NCI-H146 treated with DMSO at 0.1 percent for 48 hours (cell line): ENCODE measurements around the gene PRELID3B.

Experiments used
- DNase-seq: peaks from one replicate; lab custom pipeline; 2025; ENCODE audit not compliant: unreplicated experiment; lab: John Stamatoyannopoulos, UW

PRELID3B gene

DNA sequence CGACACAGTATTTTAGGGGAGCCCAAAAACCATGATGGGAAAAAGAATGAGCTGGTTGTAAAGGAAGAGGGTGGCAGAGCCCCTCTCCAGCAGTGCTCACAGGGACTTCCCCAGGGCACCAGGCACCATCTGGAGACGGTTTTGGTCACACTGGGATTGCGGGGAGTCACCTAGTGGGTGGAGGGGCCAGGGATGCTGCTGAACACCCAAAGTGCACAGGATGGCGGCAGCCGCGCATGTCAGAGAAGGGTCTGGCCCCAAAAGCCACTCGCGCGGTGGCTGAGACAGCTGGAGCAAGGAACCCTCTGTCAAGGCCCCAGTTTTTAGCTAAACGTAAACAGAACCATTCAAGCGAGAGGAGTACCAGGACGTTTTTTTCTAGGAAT, 46.4 kb downstream of the PRELID3B start:
- no peak for DNase-seq

DNA sequence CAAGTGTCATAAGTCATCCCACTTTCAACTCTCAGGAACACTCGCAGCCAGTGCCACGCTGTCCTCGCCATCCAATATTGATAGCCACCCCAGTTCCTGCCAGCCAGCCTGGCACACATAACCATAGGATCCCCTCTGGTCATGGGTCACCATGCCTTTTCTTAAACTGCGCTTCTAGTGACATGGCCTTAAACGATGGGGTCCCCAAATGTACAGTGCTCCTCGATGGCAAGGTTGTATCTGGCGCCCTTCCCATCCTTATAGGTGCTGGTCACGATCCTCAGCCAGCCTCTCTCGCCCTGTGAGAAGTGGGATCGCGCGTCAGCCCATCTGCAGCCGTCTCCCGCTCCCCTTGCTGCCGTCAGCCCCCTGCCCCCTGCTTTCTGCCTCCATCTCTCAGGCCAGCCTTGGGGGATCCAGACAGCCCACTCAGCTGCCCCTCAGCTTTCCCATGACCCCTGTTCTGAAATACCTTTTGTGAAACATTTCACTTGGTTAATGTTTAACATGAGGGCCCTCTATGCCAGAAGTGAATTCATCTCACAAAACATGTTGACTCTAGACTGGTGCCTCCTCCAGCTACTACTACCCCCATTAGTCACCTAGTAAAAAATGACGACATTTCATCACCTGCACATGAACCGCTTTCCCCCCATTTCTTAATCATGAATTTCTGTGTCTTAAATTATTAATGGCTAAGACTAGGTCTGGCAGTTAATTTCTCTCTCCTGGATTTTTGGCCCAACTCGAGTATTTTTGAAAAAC, 46.9 kb downstream of the PRELID3B start:
- no peak for DNase-seq

DNA sequence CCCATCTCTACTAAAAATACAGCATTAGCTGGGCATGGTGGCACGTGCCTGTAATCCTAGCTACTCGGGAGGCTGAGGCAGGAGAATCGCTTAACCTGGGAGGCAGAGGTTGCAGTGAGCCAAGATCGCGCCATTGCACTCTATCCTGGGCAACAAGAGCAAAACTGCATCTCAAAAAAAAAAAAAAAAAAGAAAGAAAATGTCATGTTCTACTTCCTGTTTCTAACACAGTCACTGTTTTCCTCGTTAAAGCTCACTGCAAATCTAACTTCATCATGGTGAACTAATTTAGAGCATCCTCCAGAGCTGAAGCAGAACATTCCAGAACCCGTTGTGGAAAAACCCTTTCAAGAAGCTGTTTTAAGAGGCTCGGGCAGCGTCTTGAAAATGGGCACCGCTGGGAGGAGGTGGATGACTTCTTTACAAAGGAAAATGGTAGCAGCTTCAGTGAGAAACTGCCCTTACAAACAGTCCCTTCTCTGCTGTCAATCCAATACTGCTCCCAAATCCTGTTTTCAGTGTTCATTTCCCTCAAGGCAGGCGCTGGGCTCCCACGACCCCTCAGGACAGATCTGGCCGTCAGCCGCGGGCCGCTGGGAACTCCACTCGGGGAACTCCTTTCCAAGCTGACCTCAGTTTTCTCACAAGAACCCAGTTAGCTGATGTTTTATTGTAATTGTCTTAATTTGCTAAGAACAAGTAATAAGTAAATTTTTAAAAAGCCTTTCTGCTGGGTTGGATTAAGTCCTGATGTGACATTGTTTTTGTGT, 48.0 kb downstream of the PRELID3B start:
- no peak for DNase-seq

DNA sequence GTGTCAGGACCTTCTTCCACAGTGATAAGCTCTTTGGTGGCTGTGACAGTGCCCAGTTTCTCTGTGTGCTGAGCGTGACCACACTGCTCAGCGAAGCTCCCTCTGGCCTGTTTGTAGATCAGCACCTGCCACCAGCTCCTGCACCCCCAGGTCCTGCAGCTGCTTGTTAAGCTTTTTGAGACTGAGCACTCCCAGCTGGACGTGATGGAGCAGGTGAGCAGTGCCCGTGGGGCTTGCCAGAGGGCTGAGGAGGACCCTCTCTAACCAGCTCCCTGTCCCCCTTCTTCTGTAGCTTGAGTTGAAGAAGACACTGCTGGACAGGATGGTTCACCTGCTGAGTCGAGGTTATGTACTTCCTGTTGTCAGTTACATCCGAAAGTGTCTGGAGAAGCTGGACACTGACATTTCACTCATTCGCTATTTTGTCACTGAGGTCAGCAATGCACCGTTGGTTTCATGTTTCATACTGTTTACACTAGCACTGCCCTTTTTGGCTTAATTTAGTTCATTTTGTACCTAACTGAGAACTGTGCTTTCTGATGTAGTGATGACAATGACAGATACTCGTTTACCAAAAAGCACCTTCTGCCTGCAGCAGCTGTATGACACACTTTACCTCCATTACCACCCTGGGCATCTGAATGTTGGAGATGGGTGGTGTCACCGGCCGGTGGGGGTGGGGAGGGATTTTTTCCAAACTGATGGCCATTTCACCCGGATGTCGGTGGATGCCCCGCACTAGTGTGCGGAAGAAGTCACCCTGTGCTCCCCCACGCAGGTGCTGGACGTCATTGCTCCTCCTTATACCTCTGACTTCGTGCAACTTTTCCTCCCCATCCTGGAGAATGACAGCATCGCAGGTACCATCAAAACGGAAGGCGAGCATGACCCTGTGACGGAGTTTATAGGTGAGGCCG, 49.0 kb downstream of the PRELID3B start:
- DNase-seq = no peak

DNA sequence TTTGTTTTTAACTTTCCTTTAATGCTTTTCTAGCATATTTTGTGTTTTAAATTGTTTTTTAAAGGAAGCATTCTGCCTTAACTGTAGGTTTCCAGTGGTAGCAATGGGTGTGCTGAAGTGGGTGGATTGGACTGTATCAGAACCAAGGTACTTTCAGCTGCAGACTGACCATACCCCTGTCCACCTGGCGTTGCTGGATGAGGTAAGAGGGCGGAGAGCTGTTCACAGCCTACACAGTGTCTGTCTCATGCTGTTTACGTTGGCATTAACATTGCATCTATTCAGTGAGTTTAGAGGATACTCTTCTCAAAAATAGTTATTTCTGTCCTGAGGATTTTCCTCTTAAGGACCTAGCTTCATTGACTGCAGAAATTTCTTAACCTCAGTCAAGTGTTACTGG, 49.7 kb downstream of the PRELID3B start:
- no peak for DNase-seq

DNA sequence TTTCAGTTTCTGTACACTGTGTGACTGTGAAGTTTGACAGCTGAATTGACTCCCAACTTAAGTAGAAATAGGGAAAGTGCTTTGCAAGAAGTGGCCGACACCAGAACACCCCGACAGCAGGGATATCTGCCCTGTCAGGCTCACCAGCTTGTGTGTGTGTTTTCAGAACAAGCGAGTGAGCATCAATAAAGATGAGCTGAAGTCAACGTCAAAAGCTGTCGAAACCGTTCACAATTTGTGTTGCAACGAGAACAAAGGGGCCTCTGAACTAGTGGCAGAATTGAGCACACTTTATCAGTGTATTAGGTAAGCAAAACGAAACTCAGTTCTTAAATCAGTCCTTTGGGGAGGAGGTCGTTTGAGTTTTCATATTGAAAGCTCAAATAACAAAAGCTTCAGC, 50.9 kb downstream of the PRELID3B start:
- DNase-seq = no peak

DNA sequence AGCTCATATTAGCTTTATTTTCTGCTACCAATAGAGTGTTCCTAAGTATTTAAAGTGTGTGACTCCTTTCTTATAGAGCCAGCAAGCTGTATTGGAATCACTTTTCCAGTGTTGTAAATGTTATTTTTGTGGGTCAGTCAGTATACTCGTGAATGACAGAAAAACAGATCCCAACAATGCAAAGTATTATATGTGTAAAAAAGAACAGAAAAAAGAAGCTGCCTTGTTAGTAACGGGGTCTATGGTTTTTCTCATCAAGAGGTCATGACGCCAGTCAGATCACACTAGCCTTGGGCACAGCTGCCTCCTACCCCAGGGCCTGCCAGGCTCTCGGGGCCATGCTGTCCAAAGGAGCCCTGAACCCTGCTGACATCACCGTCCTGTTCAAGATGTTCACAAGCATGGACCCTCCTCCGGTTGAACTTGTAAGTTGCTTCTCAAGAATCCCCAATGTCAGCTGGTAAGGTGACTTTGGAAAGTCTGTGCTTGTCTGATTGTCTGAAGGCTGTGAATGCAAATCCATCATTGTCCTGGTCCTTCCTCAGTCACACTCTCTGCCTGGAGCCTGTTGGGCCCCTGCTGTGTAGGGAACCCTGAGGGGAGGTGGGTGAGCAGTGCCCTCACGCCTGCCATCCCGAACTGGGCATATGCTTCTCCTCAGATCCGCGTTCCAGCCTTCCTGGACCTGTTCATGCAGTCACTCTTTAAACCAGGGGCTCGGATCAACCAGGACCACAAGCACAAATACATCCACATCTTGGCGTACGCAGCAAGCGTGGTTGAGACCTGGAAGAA, 51.7 kb downstream of the PRELID3B start:
- no peak for DNase-seq

DNA sequence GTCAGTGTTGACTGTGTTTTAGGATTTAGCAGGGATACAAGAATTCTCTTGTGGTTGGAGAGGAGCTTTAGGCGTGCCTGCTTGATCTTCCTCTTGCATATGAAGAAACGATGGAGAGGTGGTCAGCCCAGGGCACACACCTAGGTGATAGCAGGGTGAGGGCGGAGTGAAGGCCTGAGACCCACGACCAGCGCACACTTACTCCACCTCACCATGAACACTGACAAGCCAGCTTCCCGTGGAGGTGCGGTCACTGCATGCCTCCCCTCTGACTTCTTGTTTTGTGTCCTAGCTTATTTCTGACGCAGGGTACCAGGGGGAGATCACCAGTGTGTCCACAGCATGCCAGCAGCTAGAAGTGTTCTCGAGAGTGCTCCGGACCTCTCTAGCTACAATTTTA, 53.4 kb downstream of the PRELID3B start:
- DNase-seq = no peak

DNA sequence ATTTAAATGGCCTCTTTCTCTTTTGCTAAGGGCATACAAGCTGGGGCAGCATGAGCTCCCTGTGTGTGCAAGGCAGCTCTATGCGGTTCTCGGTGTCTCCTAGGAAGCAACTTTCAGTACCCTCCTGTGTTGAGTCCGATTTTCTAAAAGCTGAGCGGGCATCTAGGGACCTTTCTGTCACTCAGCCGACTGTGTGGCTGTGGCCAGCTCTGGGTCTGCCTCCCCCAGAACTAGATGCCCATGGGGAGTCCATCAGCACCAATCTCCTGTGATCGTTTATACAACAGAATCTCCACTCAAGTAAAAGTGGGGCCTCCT, 54.1 kb downstream of the PRELID3B start:
- DNase-seq = no peak

DNA sequence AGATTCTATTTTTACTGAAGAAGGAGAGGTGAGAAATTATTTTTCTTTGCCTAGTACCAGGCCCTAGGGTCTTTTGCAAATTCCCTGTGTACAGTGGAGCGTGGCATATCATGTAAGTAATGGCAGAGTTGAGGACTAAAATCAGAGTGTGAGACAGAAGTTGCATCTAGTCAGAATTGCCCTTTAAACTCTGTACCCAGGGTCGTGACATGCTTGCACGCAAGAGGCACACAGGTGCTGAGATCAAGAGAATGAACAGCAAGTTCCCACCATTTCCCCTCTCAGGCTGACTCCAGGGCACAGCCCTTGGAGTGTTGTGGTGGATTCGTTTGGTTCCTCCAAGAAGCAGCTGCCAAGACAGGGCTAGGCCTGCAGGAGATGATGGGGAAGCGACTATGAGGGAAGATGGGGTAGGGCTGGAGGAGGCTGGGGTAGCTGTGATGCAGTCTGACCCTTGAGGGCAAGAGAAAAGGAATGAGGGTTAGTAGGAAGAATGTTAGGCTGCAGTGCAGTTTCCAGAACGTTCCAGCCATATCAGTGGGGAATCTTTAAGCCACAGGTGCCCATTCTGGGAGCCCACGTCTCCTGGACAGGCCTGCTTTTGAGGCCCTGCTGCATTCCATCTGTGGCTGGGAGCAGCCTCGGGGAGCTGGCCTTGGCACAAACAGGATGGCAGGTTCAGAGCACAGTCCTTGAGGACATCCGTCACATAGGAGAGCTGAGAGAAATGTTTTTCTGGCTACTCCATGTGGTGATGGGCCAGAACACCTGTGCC, 54.6 kb downstream of the PRELID3B start:
- no peak for DNase-seq

DNA sequence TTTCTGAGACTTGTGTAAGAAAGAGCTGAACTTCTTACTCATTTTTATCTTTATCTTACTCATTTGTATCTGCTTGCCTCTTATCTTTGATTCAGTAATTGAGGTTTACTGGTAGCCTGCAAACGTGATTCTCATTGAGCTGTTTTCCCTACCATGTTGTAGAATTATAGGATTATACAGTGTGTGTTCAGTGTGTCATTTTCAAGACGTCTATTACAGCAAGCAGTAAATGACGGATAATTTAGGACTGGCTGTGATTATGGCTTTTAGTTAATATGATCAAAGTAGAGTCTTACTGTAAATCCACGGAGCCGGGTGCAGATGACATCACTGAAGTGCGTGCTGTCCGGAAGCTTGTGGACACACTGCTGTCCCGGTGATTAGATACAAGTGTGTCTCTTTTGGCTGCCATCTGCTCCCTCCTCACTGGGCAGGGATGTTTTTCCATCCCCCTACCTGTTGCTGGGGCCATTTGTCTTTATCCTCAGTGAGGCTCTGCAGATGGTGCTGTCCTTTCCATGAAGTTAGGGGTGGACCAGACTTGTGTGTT, 55.5 kb downstream of the PRELID3B start:
- DNase-seq = no peak

DNA sequence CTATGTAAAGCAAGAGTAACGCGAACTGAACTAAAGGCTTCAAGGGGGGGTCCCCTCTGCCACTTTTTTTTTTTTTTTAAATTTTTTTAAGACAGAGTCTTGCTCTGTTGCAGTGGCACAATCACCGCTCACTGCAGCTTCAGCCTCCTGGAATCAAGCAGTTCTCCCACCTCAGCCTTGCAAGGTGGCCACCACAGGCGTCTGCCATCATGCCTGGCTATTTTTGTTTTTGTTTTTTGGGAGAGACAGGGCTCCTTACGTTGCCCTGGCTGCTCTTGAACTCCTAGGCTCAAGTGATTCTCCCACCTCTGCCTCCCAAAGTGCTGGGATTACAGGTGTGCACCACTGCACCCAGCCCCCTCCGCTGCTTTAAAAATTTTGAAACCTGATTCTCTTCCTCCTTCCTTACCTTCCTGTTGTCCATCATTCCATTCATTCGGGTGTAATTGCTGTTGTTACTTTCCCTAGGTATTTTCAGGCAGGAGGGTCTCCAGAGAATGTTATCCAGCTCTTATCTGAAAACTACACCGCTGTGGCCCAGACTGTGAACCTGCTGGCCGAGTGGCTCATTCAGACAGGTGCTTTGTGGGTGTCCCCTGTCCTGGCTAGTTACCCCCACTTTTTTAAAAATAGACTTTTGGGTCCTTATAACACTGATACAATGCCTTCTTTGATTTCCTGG, 56.2 kb downstream of the PRELID3B start:
- no peak for DNase-seq

DNA sequence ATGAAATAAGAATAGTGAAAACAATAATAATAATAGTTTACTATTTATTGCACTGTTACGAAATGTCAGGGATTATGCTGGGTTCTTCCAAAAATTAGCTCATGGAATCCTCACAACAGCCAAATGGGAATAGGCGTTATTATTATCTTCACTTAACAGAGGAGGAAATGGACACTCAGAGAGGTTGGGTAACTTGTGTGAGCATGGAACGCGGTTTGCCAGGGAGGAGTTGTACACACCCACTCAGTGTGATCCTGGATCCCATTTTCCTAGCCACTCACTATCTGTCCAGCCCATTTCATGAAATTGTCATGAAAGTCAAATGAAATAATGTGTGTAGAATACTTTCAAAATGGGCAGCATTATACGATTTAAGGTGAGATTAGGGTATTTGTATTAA, 56.9 kb downstream of the PRELID3B start:
- no peak for DNase-seq

DNA sequence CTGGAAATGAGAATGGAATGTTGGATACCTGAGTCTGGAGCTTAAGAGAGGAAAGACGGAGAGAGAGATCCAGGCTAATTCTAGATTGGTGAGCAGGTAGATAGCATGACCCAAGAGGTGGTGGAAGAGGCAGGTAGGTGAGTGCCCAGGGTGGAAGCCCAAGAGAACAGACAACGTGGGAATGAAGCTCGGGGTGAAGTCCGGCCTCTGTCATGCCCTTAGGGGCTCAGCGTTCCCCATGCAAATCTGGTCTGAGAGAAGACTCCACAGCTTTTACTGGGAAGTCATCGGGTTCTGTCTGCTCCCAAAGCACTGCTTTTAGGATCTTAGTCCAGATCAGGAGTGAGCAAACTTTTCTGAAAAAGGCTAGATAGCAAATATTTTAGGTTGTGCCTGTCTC, 57.9 kb downstream of the PRELID3B start:
- DNase-seq = no peak
